ENCODE measurements around the gene MAP3K2.

GRCh38 chr2:127332335-127332734, 55.4 kb downstream of the MAP3K2 start:
- TF ChIP-seq CTCF (IDR thresholded peaks at IDR 0.05; ENCODE audit: insufficient read depth, low read depth, low read length) (no peak), EZH2 (IDR thresholded peaks at IDR 0.05; ENCODE audit: insufficient read depth, low read length) (no peak)
